Endothelial cell of umbilical vein (primary cell): ENCODE data around the gene TNS1. TPM values are rescaled to one million over a fixed set of nuclear protein-coding genes. Genes with fewer than 3 reads are reported as not detected.

Experiments
- BruUV-seq: library from RNA; stranded (reverse); fragments of 400-500 nt; replicated peaks from 2 replicates; lab custom pipeline; 2021; lab: Mats Ljungman, UMichigan
- CTCF ChIA-PET: fragments of 300-600, 350-600 bp; sonication (Branson Sonifier 250); formaldehyde crosslinking; loops from one replicate; lab custom pipeline; 2021; ENCODE audit warnings: antibody characterized with exemption, inconsistent platforms; lab: Charles Lee
- POLR2A ChIA-PET: fragments of 300-600, 350-600 bp; sonication (Branson Sonifier 250); formaldehyde crosslinking; loops from one replicate; lab custom pipeline; 2021; ENCODE audit warnings: antibody characterized with exemption, inconsistent platforms; lab: Charles Lee
- DNase-seq: peaks from one replicate; pipeline ENCODE4 v3.0.0-alpha.2; 2011; ENCODE audit warnings: low read depth, low spot score
- FAIRE-seq: peaks from 2 replicates; lab custom pipeline; 2011; peaks lifted over from hg19 to GRCh38; lab: Jason Lieb, UNC
- H2AFZ ChIP-seq: 2 replicates; pipeline ENCODE4 v1.6.0; 2012; ENCODE audit warnings: low read depth, low read length, control low read depth, inconsistent platforms
- H3K27ac ChIP-seq: 2 replicates; pipeline ENCODE4 v1.5.1; 2011; ENCODE audit warnings: low read depth, mild to moderate bottlenecking, control low read depth, low read length, moderate library complexity; ENCODE audit not compliant: insufficient read depth
- H3K27me3 ChIP-seq, 2 experiments: 2 replicates each; pipeline versions ENCODE4 v1.6.0 to v1.6.1; 2011; ENCODE audit warnings: low read length in 2 of 2, mixed read lengths in 1 of 2; ENCODE audit not compliant: control insufficient read depth in 2 of 2, insufficient read depth in 2 of 2
- H3K36me3 ChIP-seq, 2 experiments: 2 replicates in 1 of 2; 3 replicates in 1 of 2; pipeline ENCODE4 v1.5.1; 2011; ENCODE audit warnings: low read length in 2 of 2, mild to moderate bottlenecking in 1 of 2, moderate library complexity in 1 of 2; ENCODE audit not compliant: control insufficient read depth in 2 of 2, insufficient read depth in 2 of 2; ENCODE audit errors: extremely low read depth in 1 of 2
- H3K4me1 ChIP-seq: 3 replicates; pipeline ENCODE4 v1.5.1; 2011; ENCODE audit warnings: mild to moderate bottlenecking, low read length; ENCODE audit not compliant: control insufficient read depth, insufficient read depth; ENCODE audit errors: extremely low read depth
- H3K4me2 ChIP-seq: 2 replicates; pipeline ENCODE4 v1.6.1; 2011; ENCODE audit warnings: low read length, control low read depth, mixed read lengths; ENCODE audit not compliant: insufficient read depth
- H3K4me3 ChIP-seq, 3 experiments: fragments of 200-600 bp in 1 of 3; sonication (generic), shearing (Covaris generic) in 1 of 3; replicated peaks in 1 of 3; 2 replicates each; pipeline ENCODE4 v1.5.1; 2011 to 2016; ENCODE audit warnings: control low read depth in 3 of 3, low read length in 3 of 3, mild to moderate bottlenecking in 2 of 3, inconsistent platforms in 1 of 3, low read depth in 1 of 3, moderate library complexity in 1 of 3; ENCODE audit not compliant: insufficient read depth in 1 of 3
- H3K79me2 ChIP-seq: 2 replicates; pipeline ENCODE4 v1.6.0; 2012; ENCODE audit warnings: low read length, inconsistent platforms; ENCODE audit not compliant: control insufficient read depth, insufficient read depth
- H3K9ac ChIP-seq: replicated peaks from 2 replicates; pipeline ENCODE3; 2011; ENCODE audit warnings: low read length, control low read depth; ENCODE audit not compliant: insufficient read depth; ENCODE audit errors: extremely low read depth
- H3K9me1 ChIP-seq: replicated peaks from 3 replicates; pipeline ENCODE4 v1.6.0; 2011; ENCODE audit warnings: mild to moderate bottlenecking, low read length; ENCODE audit not compliant: control insufficient read depth, insufficient read depth; ENCODE audit errors: extremely low read depth
- H3K9me3 ChIP-seq: replicated peaks from 2 replicates; pipeline ENCODE4 v1.5.1; 2012; ENCODE audit warnings: low read length, inconsistent platforms; ENCODE audit not compliant: control insufficient read depth, insufficient read depth
- H4K20me1 ChIP-seq: replicated peaks from 2 replicates; pipeline ENCODE3; 2011; ENCODE audit warnings: mild to moderate bottlenecking, low read length; ENCODE audit not compliant: control insufficient read depth, insufficient read depth; ENCODE audit errors: extremely low read depth
- CTCF ChIP-seq, 2 donors: IDR thresholded peaks; 1 replicate in 1 of 2; 2 replicates in 1 of 2; pipeline ENCODE4 v1.5.1; 2011; ENCODE audit warnings: low read length in 2 of 2, mild to moderate bottlenecking in 2 of 2, moderate library complexity in 2 of 2, control low read depth in 1 of 2, inconsistent platforms in 1 of 2, low read depth in 1 of 2; ENCODE audit not compliant: insufficient read depth in 1 of 2; ENCODE audit errors: extremely low read depth in 1 of 2
- EZH2 ChIP-seq: IDR thresholded peaks from 2 replicates; pipeline ENCODE4 v1.6.1; 2012; ENCODE audit warnings: borderline replicate concordance, low read depth, mild to moderate bottlenecking, moderate library complexity, low read length, inconsistent platforms; ENCODE audit not compliant: severe bottlenecking
- FOS ChIP-seq: IDR thresholded peaks from 2 replicates; pipeline ENCODE4 v1.6.1; 2011; ENCODE audit warnings: mild to moderate bottlenecking, low read length, moderate library complexity, borderline replicate concordance; ENCODE audit not compliant: insufficient read depth
- GATA2 ChIP-seq: IDR thresholded peaks from 2 replicates; pipeline ENCODE4 v1.7.0; 2011; ENCODE audit warnings: low read depth, mild to moderate bottlenecking, moderate library complexity, mixed read lengths, low read length; ENCODE audit not compliant: insufficient read length, insufficient read depth
- JUN ChIP-seq: IDR thresholded peaks from 2 replicates; pipeline ENCODE4 v1.6.1; 2011; ENCODE audit warnings: borderline replicate concordance, low read depth; ENCODE audit not compliant: insufficient read length, insufficient read depth
- MAX ChIP-seq: IDR thresholded peaks from 2 replicates; pipeline ENCODE4 v1.6.1; 2011; ENCODE audit not compliant: insufficient read depth, insufficient read length
- MYC ChIP-seq: IDR thresholded peaks from one replicate; pipeline ENCODE4 v1.6.1; 2011; ENCODE audit warnings: mild to moderate bottlenecking, low read depth, low read length
- POLR2A ChIP-seq: IDR thresholded peaks from 2 replicates; pipeline ENCODE4 v1.6.1; 2012; ENCODE audit warnings: low read depth, mild to moderate bottlenecking, control low read depth, low read length
- POLR2AphosphoS5 ChIP-seq: IDR thresholded peaks from 2 replicates; pipeline ENCODE4 v1.6.1; 2012; ENCODE audit warnings: low read depth, mild to moderate bottlenecking, control low read depth, low read length, moderate library complexity; ENCODE audit not compliant: insufficient read depth
- dilution Hi-C: fragments of 300-500 bp; cut with MboI; formaldehyde crosslinking; loops from one replicate; pipeline ENCODE4 v1.15.0; 2019; ENCODE audit warnings: low sequenced_read_pairs; ENCODE audit not compliant: extremely low pct_ligation_motif_present
- intact Hi-C: fragments of 100-400 bp; cut with micrococcal nuclease; formaldehyde crosslinking; loops from one replicate; pipeline ENCODE4 v1.10.0; 2022
- polyA plus RNA-seq, 4 experiments: library from polyadenylated mRNA; depleted of rRNA in 3 of 4; stranded (reverse) in 3 of 4; unstranded in 1 of 4; fragments of >200 nt; gene quantifications; 2 replicates each; pipeline versions ENCODE4 v1.2.1 to v1.2.3, GENCODE V29; 2011 to 2012; ENCODE audit warnings: missing spikeins in 1 of 4
- total RNA-seq: library from RNA; stranded (reverse); gene quantifications from 2 replicates; pipeline ENCODE4 v1.2.3, GENCODE V29; 2021

Gene TNS1
- total and polyA plus RNA-seq, 2 donors (not counting 3 experiments of a cell fraction or from before 2014, with no cell fraction given) = 11.0 to 52.1 TPM

- no peaks in the 10 kb centered on the region for H3K9me1 ChIP-seq
- no peaks in the 10 kb centered on the region for H4K20me1 ChIP-seq
- H3K4me2 ChIP-seq = no peak overlapping the region
- no peak for TF ChIP-seq POLR2AphosphoS5
- TF ChIP-seq POLR2A = no peak
- TF ChIP-seq CTCF (IDR thresholded peaks at IDR 0.05; ENCODE audit: extremely low read depth in 1 of 2, insufficient read depth in 1 of 2, low read depth in 1 of 2, low read length in 2 of 2) = no peak
- no peak for TF ChIP-seq FOS
- no peak for TF ChIP-seq GATA2
- no peak for TF ChIP-seq MAX
- TF ChIP-seq EZH2 = no peak
- TF ChIP-seq MYC = no peak
- TF ChIP-seq JUN = no peak
- H3K4me1 ChIP-seq = no peaks in the 10 kb centered on the region
- H2AFZ ChIP-seq = no peak overlapping the region
- POLR2A ChIA-PET = no interaction called here
- H3K27ac ChIP-seq = no peak overlapping the region
- CTCF ChIA-PET = interaction anchor here (0.6 to 0.9 kb wide), 3 partner anchors 9 to 21 kb away, joined by 3 read pairs; partner anchors contain the start of gene RUFY4
- intact Hi-C loops (no loop called here), dilution Hi-C loops (no loop called here)
- peaks cover 4% of the 10 kb centered on the region in 2 experiments for H3K27me3 ChIP-seq
- DNase-seq (no peak), FAIRE-seq (no peak)
- H3K36me3 ChIP-seq = no peaks in the 10 kb centered on the region
- no TSS peak for BruUV-seq
- no peaks in the 10 kb centered on the region for H3K9me3 ChIP-seq
- no peak overlapping the region for H3K4me3 ChIP-seq
- H3K9ac ChIP-seq = no peak overlapping the region
- no peaks in the 10 kb centered on the region for H3K79me2 ChIP-seq
Observed at GRCh38 chr2:218047536-218048225, 44.9 kb upstream of the TNS1 start.
